Stimulated activated CD8-positive, alpha-beta memory T cell treated with anti-CD3 and anti-CD28 coated beads, Interleukin-12 subunit alpha, Interleukin-12 subunit beta, amount 100 ng/mL, for 4 hours (primary cell): ENCODE data around the gene C19orf44.
"Not testable (repeated sequence)": the region's sequence is repeated elsewhere in the genome, so short reads cannot be mapped to it uniquely, and the experiment has no call there.

ENCODE experiments used
- DNase-seq: peaks from one replicate; pipeline ENCODE4 v3.0.0-alpha.2; 2020; ENCODE audit warnings: low read depth

The C19orf44 gene

GRCh38 chr19:16467581-16467980 lies 28.6 kb upstream of the C19orf44 start:
- DNase-seq: no peak

DNA sequence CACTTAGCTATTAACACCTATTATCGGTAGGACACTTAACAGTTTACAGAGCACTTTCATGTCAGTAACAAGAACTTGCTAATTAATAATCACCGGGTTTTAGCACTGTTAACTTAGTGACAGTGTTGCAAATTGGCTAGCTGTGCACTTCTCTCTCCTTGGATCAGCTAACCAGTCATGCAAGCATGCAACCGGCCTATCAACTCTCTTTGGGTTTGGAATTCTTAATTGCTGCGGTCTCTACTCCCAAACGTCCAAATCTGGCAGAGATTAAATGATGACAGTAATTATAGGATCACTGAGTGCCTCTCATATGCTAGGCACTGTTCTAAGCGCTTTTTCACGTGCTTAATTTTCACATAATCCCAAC lies 25.7 kb upstream of the C19orf44 start:
- DNase-seq: no peak

DNA sequence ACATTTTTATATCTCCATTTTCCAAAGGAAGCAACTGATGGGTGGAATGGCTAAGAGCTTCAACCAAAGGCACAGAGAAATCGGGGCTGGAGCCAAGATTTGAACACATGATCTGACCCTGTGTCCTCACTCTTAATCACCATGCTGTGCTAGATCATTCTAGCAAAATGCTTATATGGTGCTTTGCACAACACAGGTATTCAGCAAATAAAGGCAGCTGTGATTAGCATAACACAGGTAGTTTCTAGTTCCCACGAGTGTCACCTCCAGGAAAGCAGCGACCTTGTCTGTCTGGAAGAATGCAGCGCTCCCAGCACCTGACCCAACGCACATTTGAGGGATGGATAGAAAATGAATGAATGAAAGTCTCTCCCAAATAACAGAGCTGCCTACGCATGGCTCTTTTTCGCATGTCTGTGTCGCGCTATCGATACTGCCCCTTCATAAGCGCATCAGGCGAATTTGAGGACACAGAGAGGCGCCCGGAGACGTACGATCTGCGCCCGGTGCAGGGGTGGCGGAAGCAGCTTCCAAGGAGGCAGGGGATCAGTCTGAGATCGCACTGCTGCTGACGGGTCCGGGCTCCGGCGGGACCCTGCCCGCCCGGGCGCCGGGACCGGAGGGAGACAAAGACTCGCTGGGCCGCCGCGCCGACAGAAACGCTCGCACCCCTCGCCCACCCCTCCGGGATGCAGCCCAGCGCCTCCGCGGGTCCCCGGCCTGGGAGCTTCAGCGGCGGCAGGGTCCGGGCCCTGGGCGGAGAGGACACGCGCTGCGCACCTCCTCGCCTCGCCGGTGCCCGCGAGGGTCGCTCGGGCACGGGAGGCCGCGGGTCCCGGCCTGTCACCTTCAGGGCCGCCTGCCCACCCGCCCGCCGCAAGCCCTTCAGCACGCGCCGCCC lies 25.0 kb upstream of the C19orf44 start:
- peak; percentile 8 for DNase-seq

GRCh38 chr19:16472559-16472899 lies 23.7 kb upstream of the C19orf44 start:
- not testable (repeated sequence) for DNase-seq

DNA sequence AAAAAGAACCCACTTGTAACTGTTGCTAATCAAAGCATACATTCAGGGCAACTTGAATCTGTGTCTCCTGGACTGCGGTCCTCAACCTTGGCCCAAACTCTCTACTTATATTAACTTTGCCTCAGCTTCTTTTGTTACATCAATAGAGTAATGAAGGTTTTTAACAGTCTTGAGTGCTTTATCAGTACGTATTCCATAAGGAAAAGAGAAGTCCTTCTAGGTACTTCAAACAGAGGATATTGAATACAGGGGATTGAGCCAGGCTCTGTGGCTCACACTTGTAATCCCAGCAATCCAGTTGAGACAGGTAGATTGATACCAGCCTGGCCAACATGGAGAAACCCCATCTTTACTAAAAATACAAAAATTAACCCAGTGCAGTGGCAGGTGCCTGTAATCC lies 23.2 kb upstream of the C19orf44 start:
- DNase-seq: no peak

DNA sequence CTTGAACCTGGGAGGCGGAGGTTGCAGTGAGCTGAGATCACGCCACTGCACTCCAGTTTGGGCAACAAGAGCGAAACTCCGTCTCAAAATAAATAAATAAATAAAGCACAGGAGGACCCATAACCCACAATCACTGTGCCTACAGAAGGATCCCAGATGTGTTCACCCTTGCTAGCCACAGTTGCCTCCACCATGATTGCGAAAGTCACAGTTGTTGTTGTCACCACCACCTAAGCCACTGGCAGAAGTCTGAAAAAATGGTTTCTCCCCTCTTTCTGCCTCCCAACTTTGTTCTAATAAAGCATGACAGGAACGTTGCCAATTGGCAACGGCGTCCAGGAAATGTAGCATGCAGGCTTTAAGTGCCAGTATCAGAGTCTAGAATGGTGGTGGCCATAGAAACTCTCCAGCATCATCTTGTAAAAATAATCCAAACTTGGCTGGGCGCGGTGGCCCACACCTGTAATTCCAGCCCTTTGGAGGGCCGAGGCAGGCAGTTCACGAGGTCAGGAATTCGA lies 22.3 kb upstream of the C19orf44 start:
- DNase-seq: no peak

GRCh38 chr19:16476401-16476800 lies 19.8 kb upstream of the C19orf44 start:
- DNase-seq: no peak

DNA sequence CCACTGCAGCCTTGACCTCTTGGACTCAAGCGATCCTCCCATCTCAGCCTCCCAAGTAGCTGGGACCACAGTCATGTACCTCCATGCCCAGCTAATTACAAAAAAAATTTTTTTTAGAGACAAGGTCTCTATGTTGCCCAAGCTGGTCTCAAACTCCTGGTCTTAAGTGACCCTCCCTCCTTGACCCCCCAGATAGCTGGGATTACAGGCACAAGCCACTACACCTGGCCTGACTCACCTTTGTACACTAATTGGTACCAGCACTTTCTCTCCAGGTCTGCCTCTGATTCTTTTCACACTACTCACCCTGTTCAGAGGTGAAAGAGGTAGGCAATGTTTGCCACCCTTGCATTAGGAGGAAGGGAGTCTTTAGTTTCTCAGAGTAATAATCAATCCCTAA lies 18.9 kb upstream of the C19orf44 start:
- no peak for DNase-seq

- no peak for DNase-seq
Observed at GRCh38 chr19:16482745-16483144, 13.4 kb upstream of the C19orf44 start.

DNA sequence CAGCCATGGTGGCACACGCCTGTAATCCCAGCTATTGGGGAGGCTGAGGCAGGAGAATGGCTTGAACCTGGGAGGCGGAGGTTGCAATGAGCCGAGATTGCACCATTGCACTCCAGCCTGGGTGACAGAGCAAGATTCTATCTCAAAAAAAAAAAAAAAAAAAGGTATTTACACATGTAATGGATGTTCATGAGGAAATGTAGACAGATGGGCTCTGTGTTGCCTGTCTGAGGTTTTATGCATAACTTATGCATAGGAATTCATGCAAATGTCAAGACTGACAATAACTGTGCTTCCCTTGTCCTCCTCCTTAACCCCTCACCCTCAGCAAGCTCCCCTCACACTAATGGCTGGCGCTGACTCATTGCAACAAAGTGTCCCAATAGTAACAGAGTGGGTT lies 9.7 kb upstream of the C19orf44 start:
- DNase-seq: not testable (repeated sequence)

GRCh38 chr19:16496613-16496983 lies 404 bp downstream of the C19orf44 start:
- DNase-seq: no peak

GRCh38 chr19:16497042-16497441 lies 848 bp downstream of the C19orf44 start:
- DNase-seq: no peak

DNA sequence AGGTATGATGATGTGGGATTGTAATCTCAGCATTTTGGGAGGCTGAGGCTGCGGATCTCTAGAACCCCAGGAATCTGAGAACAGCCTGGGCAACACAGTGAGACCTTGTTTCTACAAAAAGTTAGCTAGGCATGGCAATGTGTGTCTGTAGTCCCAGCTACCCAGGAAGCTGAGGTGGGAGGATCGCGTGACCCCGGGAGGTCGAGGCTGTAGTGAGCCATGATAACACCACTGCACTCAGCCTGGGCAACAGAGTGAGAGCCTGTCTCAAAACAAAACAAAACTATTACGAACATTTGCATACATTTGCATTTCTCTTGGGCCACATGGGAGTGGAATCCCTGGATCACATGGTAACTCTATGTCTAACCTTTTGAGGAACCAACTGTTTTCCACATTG lies 1.6 kb downstream of the C19orf44 start:
- DNase-seq: no peak

- DNase-seq: no peak
Observed at GRCh38 chr19:16504271-16504670, 8.1 kb downstream of the C19orf44 start.

DNA sequence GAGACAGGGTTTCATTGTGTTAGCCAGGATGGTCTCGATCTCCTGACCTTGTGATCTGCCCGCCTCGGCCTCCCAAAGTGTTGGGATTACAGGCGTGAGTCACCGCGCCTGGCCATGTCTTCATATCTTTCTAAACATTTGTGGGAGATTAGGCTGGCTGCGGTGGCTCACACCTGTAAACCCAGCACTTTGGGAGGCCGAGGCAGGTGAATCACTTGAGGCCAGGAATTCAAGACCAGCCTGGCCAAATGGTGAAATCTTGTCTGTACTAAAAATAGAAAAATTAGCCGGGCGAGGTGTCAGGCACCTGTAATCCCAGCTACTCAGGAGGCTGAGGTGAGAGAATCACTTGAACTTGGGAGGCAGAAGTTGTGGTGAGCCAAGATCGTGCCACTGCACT lies 10.0 kb downstream of the C19orf44 start:
- DNase-seq: not testable (repeated sequence)

- DNase-seq: no peak
Observed at GRCh38 chr19:16506961-16507360, 10.8 kb downstream of the C19orf44 start.

DNA sequence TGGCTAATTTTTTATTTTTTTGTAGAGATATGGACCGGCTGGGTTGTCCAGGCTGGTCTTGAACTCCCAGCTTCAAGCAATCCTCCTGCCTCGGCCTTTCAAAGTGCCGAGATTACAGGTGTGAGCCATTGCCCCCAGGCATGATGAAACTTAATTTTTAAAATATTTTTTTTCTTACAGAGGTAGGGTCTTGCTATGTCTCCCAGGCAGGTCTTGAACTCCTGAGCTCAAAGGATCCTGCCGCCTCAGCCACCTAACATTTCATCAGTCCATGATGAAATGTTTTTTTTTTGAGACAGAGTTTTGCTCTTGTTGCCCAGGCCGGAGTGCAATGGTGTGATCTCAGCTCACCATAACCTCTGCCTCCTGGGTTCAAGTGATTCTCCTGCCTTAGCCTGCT lies 12.4 kb downstream of the C19orf44 start:
- DNase-seq: no peak

- no peak for DNase-seq
Observed at GRCh38 chr19:16509141-16510061, 13.2 kb downstream of the C19orf44 start.

- DNase-seq: not testable (repeated sequence)
Observed at GRCh38 chr19:16512611-16513010, 16.4 kb downstream of the C19orf44 start.

DNA sequence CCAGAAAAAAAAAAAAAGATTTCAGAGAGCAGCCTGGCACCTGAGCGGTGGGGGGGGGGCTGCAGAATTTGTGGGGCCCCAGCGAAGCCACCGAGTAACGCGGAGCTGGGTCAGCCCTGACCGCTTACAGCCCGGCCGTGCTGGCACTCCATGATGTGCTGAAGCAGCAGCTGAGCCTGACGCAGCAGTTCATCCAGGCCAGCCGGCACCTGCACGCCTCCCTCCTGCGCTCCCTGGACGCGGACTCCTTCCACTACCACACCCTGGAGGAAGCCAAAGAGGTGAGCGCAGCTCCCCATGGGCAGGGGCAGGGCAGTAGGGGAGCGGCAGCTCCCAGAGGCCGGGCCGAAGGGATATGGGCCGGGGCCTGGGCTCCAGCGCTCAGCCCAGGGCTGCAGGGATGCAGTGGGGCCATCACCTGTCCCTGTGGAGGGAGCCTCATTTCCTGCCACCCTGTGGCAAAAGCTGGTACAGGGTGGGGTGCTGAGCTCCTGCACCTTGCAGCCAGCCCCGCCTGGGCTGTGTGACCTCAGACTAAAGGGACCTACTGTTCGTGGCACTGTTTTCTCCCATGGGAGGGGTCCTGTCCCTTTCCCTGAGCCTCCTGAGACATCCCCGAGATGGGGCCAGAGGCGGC lies 18.3 kb downstream of the C19orf44 start:
- no peak for DNase-seq

- DNase-seq: no peak
Observed at GRCh38 chr19:16516381-16516780, 20.2 kb downstream of the C19orf44 start.

DNA sequence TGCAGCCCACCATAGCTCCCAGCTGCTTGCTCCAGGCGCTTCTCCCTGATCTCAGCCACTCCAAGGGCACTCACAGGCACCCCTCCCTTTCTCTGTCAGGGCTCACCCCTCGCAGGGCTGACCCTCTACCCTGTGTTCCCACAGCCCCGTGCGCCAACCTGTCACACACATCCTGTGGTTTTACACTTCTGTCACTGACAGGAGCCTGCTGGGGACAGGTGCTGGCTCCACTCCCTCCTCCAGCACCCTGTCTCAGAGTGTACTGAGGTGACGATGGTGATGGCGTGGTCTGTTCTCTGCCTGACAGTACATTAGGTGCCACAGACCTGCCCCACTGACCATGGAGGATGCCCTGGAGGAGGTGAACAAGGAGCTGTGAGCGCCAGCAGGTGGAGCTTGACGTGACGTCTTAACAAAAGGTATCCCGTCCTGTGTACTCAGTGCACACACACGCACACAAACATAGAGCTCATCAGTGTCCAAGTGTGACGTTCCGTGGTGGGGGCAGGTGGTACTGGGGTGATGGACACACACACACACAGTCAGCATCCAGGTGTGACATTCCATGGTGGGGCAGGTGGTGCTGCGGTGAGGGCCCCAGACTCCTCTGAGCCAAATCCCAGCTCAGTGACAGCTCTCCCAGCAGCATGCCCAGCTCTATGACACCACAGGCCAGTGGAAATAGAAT lies 20.9 kb downstream of the C19orf44 start:
- no peak for DNase-seq
